Measurements from ENCODE around the gene P4HB. TPM values are rescaled to one million over a fixed set of nuclear protein-coding genes. Genes with fewer than 3 reads are reported as not detected.

P4HB gene
- total RNA-seq, 1 experiment from 2014 or later, result 958 TPM

GRCh38 chr17:81804559-81805399 lies 55.6 kb downstream of the P4HB start:
- H3K36me3 Mint-ChIP-seq (ENCODE audit: insufficient read depth, unreplicated experiment), result peaks cover 8% of the 10 kb centered on the region
- H3K27me3 Mint-ChIP-seq (ENCODE audit: insufficient read depth, unreplicated experiment), result peaks cover 24% of the 10 kb centered on the region
- peaks cover 11% of the 10 kb centered on the region for H3K4me1 Mint-ChIP-seq (ENCODE audit: low read depth, unreplicated experiment)
- Histone ChIP-seq H3K27me3 (replicated peaks; ENCODE audit: control insufficient read depth, insufficient read depth, low read length) (no peaks in the 10 kb centered on the region), H3K9me3 (no peaks in the 10 kb centered on the region), H3K36me3 (ENCODE audit: control insufficient read depth, insufficient read depth, low read length) (no peaks in the 10 kb centered on the region), H3K4me3 (ENCODE audit: low read depth, low read length) (peak overlapping the region; percentile 32), H3K4me1 (peaks cover 14% of the 10 kb centered on the region)
- no TSS peak for BruUV-seq (replicated peaks)
- intact Hi-C loops (cut with micrococcal nuclease; ENCODE audit: unreplicated experiment), result no loop called here
- TF ChIP-seq CTCF (IDR thresholded peaks at IDR 0.05; ENCODE audit: insufficient read depth in 1 of 2, low read depth in 1 of 2, low read length in 1 of 2, severe bottlenecking in 1 of 2, unreplicated experiment in 1 of 2), result no peak
- H3K4me3 Mint-ChIP-seq (ENCODE audit: unreplicated experiment), result peak overlapping the region; percentile 55
- no peak for DNase-seq
- no peak overlapping the region for H3K27ac Mint-ChIP-seq (ENCODE audit: unreplicated experiment)
- peaks cover 10% of the 10 kb centered on the region for H3K9me3 Mint-ChIP-seq (ENCODE audit: unreplicated experiment)
- ChIA-PET POLR2A (interaction anchor here (0.5 to 0.8 kb wide), 3 partner anchors 22 to 510 kb away, joined by 3 to 4 read pairs (median 4); partner anchors contain the start of genes MCRIP1 and SLC38A10), CTCF (interaction anchor here (0.6 to 0.9 kb wide), 3 partner anchors 70 to 146 kb away, joined by 3 to 11 read pairs (median 3); partner anchors contain the start of gene MRPL12)

GRCh38 chr17:81803728-81804558 lies 56.4 kb downstream of the P4HB start, which contains the start of gene GCGR:
Gene GCGR (plus strand): TSS chr17:81804150. CDS start chr17:81809019, 4,869 bp downstream.
- peaks cover 9% of the 10 kb centered on the region for H3K9me3 Mint-ChIP-seq (ENCODE audit: unreplicated experiment)
- no peak for DNase-seq
- no peaks in the 10 kb centered on the region for H3K27me3 ChIP-seq (replicated peaks; ENCODE audit: control insufficient read depth, insufficient read depth, low read length)
- no peak for TF ChIP-seq CTCF (IDR thresholded peaks at IDR 0.05; ENCODE audit: insufficient read depth in 1 of 2, low read depth in 1 of 2, low read length in 1 of 2, severe bottlenecking in 1 of 2, unreplicated experiment in 1 of 2)
- H3K4me3 ChIP-seq (ENCODE audit: low read depth, low read length), result peak within 1 kb of the TSS; percentile 32
- POLR2A ChIA-PET, result no interaction called here
- no peaks in the 10 kb centered on the region for H3K36me3 ChIP-seq (ENCODE audit: control insufficient read depth, insufficient read depth, low read length)
- peak within 1 kb of the TSS; percentile 55 for H3K4me3 Mint-ChIP-seq (ENCODE audit: unreplicated experiment)
- H3K27me3 Mint-ChIP-seq (ENCODE audit: insufficient read depth, unreplicated experiment), result peaks cover 18% of the 10 kb centered on the region
- H3K9me3 ChIP-seq, result no peaks in the 10 kb centered on the region
- no peak within 1 kb of the TSS for H3K27ac Mint-ChIP-seq (ENCODE audit: unreplicated experiment)
- intact Hi-C loops (cut with micrococcal nuclease; ENCODE audit: unreplicated experiment), result no loop called here
- no peaks in the 10 kb centered on the region for H3K36me3 Mint-ChIP-seq (ENCODE audit: insufficient read depth, unreplicated experiment)
- CTCF ChIA-PET, result no interaction called here
- no TSS peak for BruUV-seq (replicated peaks)
- peaks cover 14% of the 10 kb centered on the region for H3K4me1 ChIP-seq
- H3K4me1 Mint-ChIP-seq (ENCODE audit: low read depth, unreplicated experiment), result peaks cover 6% of the 10 kb centered on the region

Data from Caco-2 (cell line).